Measurements from ENCODE around the gene GSDMA. TPM values are rescaled to one million over a fixed set of nuclear protein-coding genes. Genes with fewer than 3 reads are reported as not detected.

Gene GSDMA
- total and polyA plus RNA-seq, 2 experiments from 2014 or later, result not detected

Other genes with a start within 250 kb of the GSDMA start
- 31.6 and 64.3 TPM in 2 replicates for gene MIEN1, start 232.5 kb upstream of the GSDMA start, total RNA-seq
- gene MIEN1, start 232.5 kb upstream of the GSDMA start, polyA plus RNA-seq, result 87.8 and 104 TPM in 2 replicates
- gene GRB7, start 225.1 kb upstream of the GSDMA start, total RNA-seq, result 1.9 and 6.6 TPM in 2 replicates
- gene GRB7, start 225.1 kb upstream of the GSDMA start, polyA plus RNA-seq, result 1.8 and 5.6 TPM in 2 replicates
- gene IKZF3, start 98.7 kb upstream of the GSDMA start, total RNA-seq, result 0.04 TPM in 1 of 2 replicates, not detected in the other
- gene IKZF3, start 98.7 kb upstream of the GSDMA start, polyA plus RNA-seq, result 0.02 TPM in 1 of 2 replicates, not detected in the other
- not detected in 2 replicates for gene ZPBP2, start 94.8 kb upstream of the GSDMA start, total RNA-seq
- not detected in 2 replicates for gene ZPBP2, start 94.8 kb upstream of the GSDMA start, polyA plus RNA-seq
- 12.6 and 17.3 TPM in 2 replicates for gene GSDMB, start 44.4 kb upstream of the GSDMA start, total RNA-seq
- 3.1 and 5.2 TPM in 2 replicates for gene GSDMB, start 44.4 kb upstream of the GSDMA start, polyA plus RNA-seq
- 49.4 and 52.8 TPM in 2 replicates for gene ORMDL3, start 35.4 kb upstream of the GSDMA start, total RNA-seq
- gene ORMDL3, start 35.4 kb upstream of the GSDMA start, polyA plus RNA-seq, result 21.9 and 24.3 TPM in 2 replicates
- not detected in 2 replicates for gene LRRC3C, start 35.3 kb upstream of the GSDMA start, total RNA-seq
- not detected in 2 replicates for gene LRRC3C, start 35.3 kb upstream of the GSDMA start, polyA plus RNA-seq
- gene PSMD3, start 17.8 kb downstream of the GSDMA start, total RNA-seq, result 154 and 161 TPM in 2 replicates
- gene PSMD3, start 17.8 kb downstream of the GSDMA start, polyA plus RNA-seq, result 139 and 160 TPM in 2 replicates
- gene CSF3, start 52.4 kb downstream of the GSDMA start, total RNA-seq, result not detected in 2 replicates
- not detected in 2 replicates for gene CSF3, start 52.4 kb downstream of the GSDMA start, polyA plus RNA-seq
- 116 and 125 TPM in 2 replicates for gene MED24, start 91.4 kb downstream of the GSDMA start, total RNA-seq
- gene MED24, start 91.4 kb downstream of the GSDMA start, polyA plus RNA-seq, result 102 and 121 TPM in 2 replicates
- 78.1 and 87.0 TPM in 2 replicates for gene THRA, start 100.0 kb downstream of the GSDMA start, total RNA-seq
- gene THRA, start 100.0 kb downstream of the GSDMA start, polyA plus RNA-seq, result 58.1 and 65.4 TPM in 2 replicates
- gene NR1D1, start 137.6 kb downstream of the GSDMA start, total RNA-seq, result 1.2 and 3.7 TPM in 2 replicates
- gene NR1D1, start 137.6 kb downstream of the GSDMA start, polyA plus RNA-seq, result 1.7 and 4.2 TPM in 2 replicates
- gene MSL1, start 159.0 kb downstream of the GSDMA start, total RNA-seq, result 96.8 and 104 TPM in 2 replicates
- gene MSL1, start 159.0 kb downstream of the GSDMA start, polyA plus RNA-seq, result 27.3 and 33.2 TPM in 2 replicates
- 32.5 and 49.9 TPM in 2 replicates for gene CASC3, start 177.5 kb downstream of the GSDMA start, total RNA-seq
- gene CASC3, start 177.5 kb downstream of the GSDMA start, polyA plus RNA-seq, result 54.6 and 95.1 TPM in 2 replicates
- gene RAPGEFL1, start 214.5 kb downstream of the GSDMA start, total RNA-seq, result 7.1 and 12.2 TPM in 2 replicates
- 10.1 and 10.6 TPM in 2 replicates for gene RAPGEFL1, start 214.5 kb downstream of the GSDMA start, polyA plus RNA-seq